ENCODE data around the gene FAM163B. TPM values are rescaled to one million over a fixed set of nuclear protein-coding genes. Genes with fewer than 3 reads are reported as not detected.

FAM163B gene
- total RNA-seq, 2 donors from 2014 or later, result not detected

- no peak overlapping the region for H3K4me3 Mint-ChIP-seq
- ATAC-seq (replicated peaks in 1 of 2), result no peak
Observed at GRCh38 chr9:133528876-133529241, 80.3 kb downstream of the FAM163B start.

GRCh38 chr9:133528001-133528875, 81.0 kb downstream of the FAM163B start:
- peaks cover 10% of the 10 kb centered on the region for H3K4me1 Mint-ChIP-seq (ENCODE audit: low read depth)
- no peaks in the 10 kb centered on the region for H3K9me3 Mint-ChIP-seq
- peaks cover 5% of the 10 kb centered on the region for H3K27me3 Mint-ChIP-seq (ENCODE audit: low read depth)
- ATAC-seq (replicated peaks in 1 of 2) (no peak), DNase-seq (no peak)
- H3K4me3 Mint-ChIP-seq, result no peak overlapping the region
- H3K27ac Mint-ChIP-seq, result no peak overlapping the region
- H3K36me3 Mint-ChIP-seq (ENCODE audit: insufficient read depth in 2 of 2), result no peaks in the 10 kb centered on the region

More at GRCh38 chr9:133528876-133529241, 80.3 kb downstream of the FAM163B start:
- Mint-ChIP-seq H3K36me3 (ENCODE audit: insufficient read depth in 2 of 2) (no peaks in the 10 kb centered on the region), H3K9me3 (no peaks in the 10 kb centered on the region), H3K27me3 (ENCODE audit: low read depth) (peaks cover 8% of the 10 kb centered on the region), H3K4me1 (ENCODE audit: low read depth) (peaks cover 15% of the 10 kb centered on the region), H3K27ac (no peak overlapping the region)
- DNase-seq, result no peak

- Mint-ChIP-seq H3K4me3 (no peak overlapping the region), H3K27ac (no peak overlapping the region), H3K36me3 (ENCODE audit: insufficient read depth in 2 of 2) (no peaks in the 10 kb centered on the region), H3K27me3 (ENCODE audit: low read depth) (no peaks in the 10 kb centered on the region), H3K9me3 (no peaks in the 10 kb centered on the region), H3K4me1 (ENCODE audit: low read depth) (peaks cover 4% of the 10 kb centered on the region)
- DNase-seq, result no peak
- no peak for ATAC-seq (replicated peaks in 1 of 2)
Observed at GRCh38 chr9:133527444-133527920, 81.7 kb downstream of the FAM163B start.

Other genes with a start within 250 kb of the FAM163B start
- gene SURF4, start 233.3 kb downstream of the FAM163B start, total RNA-seq, result 100 to 1,000 TPM; 426 to 494 TPM
- 1 to 10 TPM in 1 of 2 donors, under 1 TPM in 1; 0.88 to 1.3 TPM for gene STKLD1, start 233.0 kb downstream of the FAM163B start, total RNA-seq
- gene REXO4, start 191.4 kb downstream of the FAM163B start, total RNA-seq, result 10 to 100 TPM; 22.9 to 25.0 TPM
- 1 to 10 TPM; 3.9 to 4.7 TPM for gene ADAMTS13, start 187.0 kb downstream of the FAM163B start, total RNA-seq
- 1 to 10 TPM; 1.3 to 2.8 TPM for gene CACFD1, start 149.4 kb downstream of the FAM163B start, total RNA-seq
- gene SLC2A6, start 130.3 kb downstream of the FAM163B start, total RNA-seq, result 1 to 10 TPM; 2.0 to 2.6 TPM
- gene MYMK, start 84.4 kb downstream of the FAM163B start, total RNA-seq, result not detected
- gene ADAMTSL2, start 74.7 kb downstream of the FAM163B start, total RNA-seq, result under 1 TPM; 0.07 to 0.17 TPM
- not detected for gene DBH, start 27.0 kb upstream of the FAM163B start, total RNA-seq
- 1 to 10 TPM; 1.6 to 4.7 TPM for gene SARDH, start 129.0 kb upstream of the FAM163B start, total RNA-seq